Measurements from ENCODE around the gene PNPLA8.

Gene PNPLA8

DNA sequence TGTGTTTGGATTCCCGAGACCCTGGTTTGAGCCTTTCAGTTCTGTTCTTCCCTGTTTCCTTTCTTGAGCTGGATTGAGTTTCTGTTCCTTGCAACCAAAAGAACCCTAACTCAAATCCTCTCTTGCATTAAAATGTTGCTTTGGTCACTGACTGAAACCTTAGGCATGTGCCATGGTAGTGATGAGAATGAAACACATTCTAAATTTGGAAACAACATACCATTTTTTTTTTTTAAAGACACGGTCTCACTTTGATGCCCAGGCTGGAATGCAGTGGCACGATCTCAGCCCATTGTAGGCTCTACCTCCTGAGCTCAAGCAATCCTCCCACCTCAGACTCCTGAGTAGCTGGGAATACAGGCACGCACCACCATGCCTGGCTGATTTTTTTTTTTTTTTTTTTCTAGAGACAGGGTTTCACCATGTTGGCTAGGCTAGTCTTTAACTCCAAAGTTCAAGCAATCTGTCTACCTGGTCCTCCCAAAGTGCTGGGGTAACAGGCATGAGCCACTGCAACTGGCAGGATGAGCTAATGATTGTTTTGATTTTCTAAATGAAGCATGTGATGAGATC is 35.2 kb upstream of the PNPLA8 start:
- H3K18ac ChIP-seq (ENCODE audit: low read length): no peak overlapping the region
- H2AK5ac ChIP-seq (ENCODE audit: low read length): no peak overlapping the region
- no peak overlapping the region for H3K4me2 ChIP-seq (ENCODE audit: low read length)
- no peak overlapping the region for H2AFZ ChIP-seq (ENCODE audit: insufficient read depth, low read length, poor library complexity)
- H3K4me3 ChIP-seq (ENCODE audit: low read depth, low read length): no peak overlapping the region
- H3K79me1 ChIP-seq (ENCODE audit: low read length): no peaks in the 10 kb centered on the region
- no peak overlapping the region for H3K23ac ChIP-seq (ENCODE audit: low read length)
- no peak overlapping the region for H4K8ac ChIP-seq (ENCODE audit: low read depth, low read length)
- no CpG with 5 or more reads among the region's 4 CpGs for WGBS (ENCODE audit: extremely low coverage, insufficient coverage, insufficient read length)
- H3K14ac ChIP-seq (ENCODE audit: low read length): no peak overlapping the region
- no peak overlapping the region for H2BK5ac ChIP-seq (ENCODE audit: low read depth, low read length, poor library complexity)
- DNase-seq: no peak
- H4K91ac ChIP-seq (ENCODE audit: low read depth, low read length): no peak overlapping the region
- H3K4me1 ChIP-seq (ENCODE audit: control insufficient read depth in 1 of 2, insufficient read depth in 2 of 2, low read length in 2 of 2): no peaks in the 10 kb centered on the region
- no peak overlapping the region for H3K27ac ChIP-seq (ENCODE audit: low read depth, low read length)
- H3K9me3 ChIP-seq (ENCODE audit: insufficient read depth, low read depth, low read length): peaks cover 5% of the 10 kb centered on the region
- H3K36me3 ChIP-seq (ENCODE audit: control insufficient read depth in 1 of 2, insufficient read depth in 2 of 2, low read length in 2 of 2): peaks cover 0 to 3% of the 10 kb centered on the region in 2 experiments
- no peak overlapping the region for H2BK12ac ChIP-seq (ENCODE audit: low read length)
- no peak overlapping the region for H2BK120ac ChIP-seq (ENCODE audit: insufficient read depth, low read length, poor library complexity)
- no peak overlapping the region for H3K9ac ChIP-seq (ENCODE audit: low read length)
- H3K79me2 ChIP-seq (ENCODE audit: control insufficient read depth, insufficient read depth, low read length, poor library complexity): no peaks in the 10 kb centered on the region
- no peak overlapping the region for H3K4ac ChIP-seq (ENCODE audit: low read depth, low read length)
- no peak overlapping the region for H4K12ac ChIP-seq (ENCODE audit: low read depth, low read length)
- no peaks in the 10 kb centered on the region for H3K27me3 ChIP-seq (ENCODE audit: insufficient read depth, low read length)

GRCh38 chr7:108559253-108559652 is 33.3 kb upstream of the PNPLA8 start:
- Histone ChIP-seq H3K18ac (ENCODE audit: low read length) (no peak overlapping the region), H2BK12ac (ENCODE audit: low read length) (no peak overlapping the region), H3K4ac (ENCODE audit: low read depth, low read length) (no peak overlapping the region), H3K4me1 (ENCODE audit: control insufficient read depth in 1 of 2, insufficient read depth in 2 of 2, low read length in 2 of 2) (no peaks in the 10 kb centered on the region), H3K27ac (ENCODE audit: low read depth, low read length) (no peak overlapping the region), H3K4me3 (ENCODE audit: low read depth, low read length) (no peak overlapping the region), H3K79me2 (ENCODE audit: control insufficient read depth, insufficient read depth, low read length, poor library complexity) (no peaks in the 10 kb centered on the region), H3K27me3 (ENCODE audit: insufficient read depth, low read length) (no peaks in the 10 kb centered on the region), H3K79me1 (ENCODE audit: low read length) (no peaks in the 10 kb centered on the region), H3K4me2 (ENCODE audit: low read length) (no peak overlapping the region), H2AFZ (ENCODE audit: insufficient read depth, low read length, poor library complexity) (no peak overlapping the region), H3K9me3 (ENCODE audit: insufficient read depth, low read depth, low read length) (peaks cover 5% of the 10 kb centered on the region), H3K23ac (ENCODE audit: low read length) (no peak overlapping the region), H3K36me3 (ENCODE audit: control insufficient read depth in 1 of 2, insufficient read depth in 2 of 2, low read length in 2 of 2) (peaks cover 0 to 3% of the 10 kb centered on the region in 2 experiments), H4K12ac (ENCODE audit: low read depth, low read length) (no peak overlapping the region), H2BK120ac (ENCODE audit: insufficient read depth, low read length, poor library complexity) (no peak overlapping the region), H4K91ac (ENCODE audit: low read depth, low read length) (no peak overlapping the region), H3K14ac (ENCODE audit: low read length) (no peak overlapping the region), H2BK5ac (ENCODE audit: low read depth, low read length, poor library complexity) (no peak overlapping the region), H2AK5ac (ENCODE audit: low read length) (no peak overlapping the region), H3K9ac (ENCODE audit: low read length) (no peak overlapping the region), H4K8ac (ENCODE audit: low read depth, low read length) (no peak overlapping the region)
- DNase-seq: no peak
- WGBS (ENCODE audit: extremely low coverage, insufficient coverage, insufficient read length): no CpG with 5 or more reads among the region's 4 CpGs

DNA sequence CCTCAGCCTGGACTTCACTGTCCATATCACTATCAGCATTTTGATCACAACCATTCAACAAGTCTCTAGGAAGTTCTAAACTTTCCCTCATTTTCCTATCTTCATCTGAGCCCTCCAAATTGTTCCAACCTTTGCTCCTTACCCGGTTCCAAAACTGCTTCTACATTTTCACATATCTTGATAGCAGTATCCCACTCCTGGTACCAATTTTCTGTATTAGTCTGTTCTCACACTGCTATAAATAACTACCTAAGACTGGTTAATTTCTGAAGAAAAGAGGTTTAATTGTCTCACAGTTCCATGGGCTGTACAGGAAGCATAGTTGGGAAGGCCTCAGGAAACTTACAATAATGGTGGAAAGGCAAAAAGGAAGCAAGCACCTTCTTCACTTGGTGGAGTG is 31.7 kb upstream of the PNPLA8 start:
- H3K14ac ChIP-seq (ENCODE audit: low read length): no peak overlapping the region
- no peak overlapping the region for H4K91ac ChIP-seq (ENCODE audit: low read depth, low read length)
- no peak overlapping the region for H4K12ac ChIP-seq (ENCODE audit: low read depth, low read length)
- H2AFZ ChIP-seq (ENCODE audit: insufficient read depth, low read length, poor library complexity): no peak overlapping the region
- no peak overlapping the region for H3K27ac ChIP-seq (ENCODE audit: low read depth, low read length)
- no peak overlapping the region for H2BK12ac ChIP-seq (ENCODE audit: low read length)
- H2AK5ac ChIP-seq (ENCODE audit: low read length): no peak overlapping the region
- H3K4me2 ChIP-seq (ENCODE audit: low read length): no peak overlapping the region
- no peak overlapping the region for H2BK120ac ChIP-seq (ENCODE audit: insufficient read depth, low read length, poor library complexity)
- no peaks in the 10 kb centered on the region for H3K79me1 ChIP-seq (ENCODE audit: low read length)
- H3K4me1 ChIP-seq (ENCODE audit: control insufficient read depth in 1 of 2, insufficient read depth in 2 of 2, low read length in 2 of 2): no peaks in the 10 kb centered on the region
- peaks cover 5% of the 10 kb centered on the region for H3K9me3 ChIP-seq (ENCODE audit: insufficient read depth, low read depth, low read length)
- H3K36me3 ChIP-seq (ENCODE audit: control insufficient read depth in 1 of 2, insufficient read depth in 2 of 2, low read length in 2 of 2): peaks cover 0 to 3% of the 10 kb centered on the region in 2 experiments
- H3K23ac ChIP-seq (ENCODE audit: low read length): no peak overlapping the region
- no peak overlapping the region for H3K4me3 ChIP-seq (ENCODE audit: low read depth, low read length)
- DNase-seq: no peak
- no peak overlapping the region for H3K9ac ChIP-seq (ENCODE audit: low read length)
- H4K8ac ChIP-seq (ENCODE audit: low read depth, low read length): no peak overlapping the region
- H3K27me3 ChIP-seq (ENCODE audit: insufficient read depth, low read length): no peaks in the 10 kb centered on the region
- H3K18ac ChIP-seq (ENCODE audit: low read length): no peak overlapping the region
- no CpG with 5 or more reads among the region's 1 CpG for WGBS (ENCODE audit: extremely low coverage, insufficient coverage, insufficient read length)
- H3K4ac ChIP-seq (ENCODE audit: low read depth, low read length): no peak overlapping the region
- no peaks in the 10 kb centered on the region for H3K79me2 ChIP-seq (ENCODE audit: control insufficient read depth, insufficient read depth, low read length, poor library complexity)
- H2BK5ac ChIP-seq (ENCODE audit: low read depth, low read length, poor library complexity): no peak overlapping the region

- no peak overlapping the region for H2AFZ ChIP-seq (ENCODE audit: insufficient read depth, low read length, poor library complexity)
- no peaks in the 10 kb centered on the region for H3K79me1 ChIP-seq (ENCODE audit: low read length)
- H3K27ac ChIP-seq (ENCODE audit: low read depth, low read length): no peak overlapping the region
- no peak overlapping the region for H3K14ac ChIP-seq (ENCODE audit: low read length)
- no peak overlapping the region for H2BK12ac ChIP-seq (ENCODE audit: low read length)
- H3K18ac ChIP-seq (ENCODE audit: low read length): no peak overlapping the region
- no peak overlapping the region for H3K9ac ChIP-seq (ENCODE audit: low read length)
- no peak overlapping the region for H2BK5ac ChIP-seq (ENCODE audit: low read depth, low read length, poor library complexity)
- H3K9me3 ChIP-seq (ENCODE audit: insufficient read depth, low read depth, low read length): peaks cover 5% of the 10 kb centered on the region
- H3K4me2 ChIP-seq (ENCODE audit: low read length): no peak overlapping the region
- no peaks in the 10 kb centered on the region for H3K4me1 ChIP-seq (ENCODE audit: control insufficient read depth in 1 of 2, insufficient read depth in 2 of 2, low read length in 2 of 2)
- H3K27me3 ChIP-seq (ENCODE audit: insufficient read depth, low read length): no peaks in the 10 kb centered on the region
- no peak overlapping the region for H4K12ac ChIP-seq (ENCODE audit: low read depth, low read length)
- H4K8ac ChIP-seq (ENCODE audit: low read depth, low read length): no peak overlapping the region
- no peak overlapping the region for H2AK5ac ChIP-seq (ENCODE audit: low read length)
- H2BK120ac ChIP-seq (ENCODE audit: insufficient read depth, low read length, poor library complexity): no peak overlapping the region
- H3K36me3 ChIP-seq (ENCODE audit: control insufficient read depth in 1 of 2, insufficient read depth in 2 of 2, low read length in 2 of 2): peaks cover 0 to 3% of the 10 kb centered on the region in 2 experiments
- no peak overlapping the region for H3K4me3 ChIP-seq (ENCODE audit: low read depth, low read length)
- DNase-seq: no peak
- no peak overlapping the region for H3K4ac ChIP-seq (ENCODE audit: low read depth, low read length)
- H3K79me2 ChIP-seq (ENCODE audit: control insufficient read depth, insufficient read depth, low read length, poor library complexity): no peaks in the 10 kb centered on the region
- WGBS (ENCODE audit: extremely low coverage, insufficient coverage, insufficient read length): no CpG with 5 or more reads among the region's 3 CpGs
- no peak overlapping the region for H3K23ac ChIP-seq (ENCODE audit: low read length)
- no peak overlapping the region for H4K91ac ChIP-seq (ENCODE audit: low read depth, low read length)
Observed at GRCh38 chr7:108557191-108557590, 31.3 kb upstream of the PNPLA8 start.
